Muscle of arm (tissue), 12 donors: ENCODE data around the gene LTC4S. TPM values are rescaled to one million over a fixed set of nuclear protein-coding genes. Genes with fewer than 3 reads are reported as not detected.
"Not testable (repeated sequence)": the region's sequence is repeated elsewhere in the genome, so short reads cannot be mapped to it uniquely, and the experiment has no call there.

Experiments used
- DNase-seq: peaks from one replicate; pipeline ENCODE4 v3.0.0-alpha.2; 2013
- polyA plus RNA-seq, 12 donors: library from polyadenylated mRNA; unstranded; fragments of 120-200 nt; gene quantifications; one replicate each; pipeline ENCODE4 v1.2.1, GENCODE V29; 2013; ENCODE audit not compliant: insufficient read length in 12 of 12

The LTC4S gene
- polyA plus RNA-seq, 12 donors: 0.99 to 3.3 (median 1.7) TPM; not detected in 2

DNA sequence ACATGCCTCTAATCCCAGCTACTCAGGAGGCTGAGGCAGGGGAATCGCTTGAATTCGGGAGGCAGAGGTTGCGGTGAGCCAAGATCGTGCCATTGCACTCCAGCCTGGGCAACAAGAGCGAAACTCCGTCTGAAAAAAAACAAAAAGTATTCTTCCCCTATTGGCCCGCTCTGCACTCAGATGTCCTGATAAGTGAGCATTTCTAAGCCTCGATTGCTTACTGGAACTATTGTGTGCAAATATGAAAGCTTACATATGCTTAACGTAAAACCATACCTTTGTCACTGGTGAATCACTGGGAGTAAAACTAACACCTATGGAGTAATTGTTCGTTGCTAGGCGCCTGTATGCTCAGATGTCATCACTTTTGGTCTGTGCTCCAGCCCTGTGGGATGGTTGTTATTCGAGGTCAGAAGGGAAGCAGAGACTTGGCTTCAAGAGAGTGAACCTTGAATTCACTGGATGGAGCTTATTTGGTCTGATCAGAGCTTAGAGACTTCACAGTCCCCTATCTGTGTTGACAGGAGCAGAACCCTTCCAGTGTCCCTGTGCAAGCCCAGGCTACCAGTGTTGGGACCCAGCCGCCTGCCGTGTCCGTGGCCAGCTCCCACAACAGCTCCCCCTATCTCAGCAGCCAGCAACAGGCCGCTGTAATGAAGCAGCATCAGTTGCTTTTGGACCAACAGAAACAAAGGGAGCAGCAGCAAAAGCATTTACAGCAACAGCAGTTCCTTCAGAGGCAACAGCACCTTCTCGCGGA is 25.3 kb upstream of the LTC4S start:
- no peak for DNase-seq

DNA sequence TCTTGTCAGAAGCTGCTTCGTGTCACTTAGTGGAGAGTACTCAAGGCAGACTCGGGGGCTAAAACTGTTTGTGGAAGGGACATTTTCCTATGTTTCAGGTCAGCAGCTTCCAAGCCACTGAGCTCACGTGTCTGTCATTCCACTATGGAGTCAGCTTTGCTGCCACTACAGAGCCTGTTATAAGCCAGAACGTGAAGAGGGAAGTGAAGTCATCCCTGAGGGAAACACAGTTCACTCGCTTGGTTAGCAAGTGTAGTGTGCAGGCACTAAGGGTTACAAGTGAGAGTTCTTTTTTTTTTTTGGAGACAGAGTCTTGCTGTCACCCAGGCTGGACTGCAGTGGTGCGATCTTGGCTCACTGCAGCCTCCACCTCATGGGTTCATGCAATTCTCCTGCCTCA is 24.5 kb upstream of the LTC4S start:
- no peak for DNase-seq

DNA sequence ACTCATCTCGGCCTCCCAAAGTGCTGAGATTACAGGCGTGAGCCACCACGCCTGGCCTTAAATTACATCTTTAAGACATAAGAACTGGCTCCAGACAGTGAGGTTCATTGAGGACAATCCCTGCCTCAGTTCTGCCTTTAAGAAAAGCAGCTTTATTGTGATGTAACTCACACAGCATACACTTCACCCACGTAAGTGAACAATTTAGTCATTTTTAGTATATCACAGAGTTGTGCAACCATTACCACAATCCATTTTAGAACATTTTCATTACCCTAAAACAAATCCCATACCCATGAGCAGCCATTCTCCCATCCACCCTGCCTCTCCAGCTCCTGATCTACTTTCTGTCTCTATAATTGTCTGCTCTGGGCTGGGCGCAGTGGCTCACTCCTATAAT is 24.0 kb upstream of the LTC4S start:
- DNase-seq: no peak

DNA sequence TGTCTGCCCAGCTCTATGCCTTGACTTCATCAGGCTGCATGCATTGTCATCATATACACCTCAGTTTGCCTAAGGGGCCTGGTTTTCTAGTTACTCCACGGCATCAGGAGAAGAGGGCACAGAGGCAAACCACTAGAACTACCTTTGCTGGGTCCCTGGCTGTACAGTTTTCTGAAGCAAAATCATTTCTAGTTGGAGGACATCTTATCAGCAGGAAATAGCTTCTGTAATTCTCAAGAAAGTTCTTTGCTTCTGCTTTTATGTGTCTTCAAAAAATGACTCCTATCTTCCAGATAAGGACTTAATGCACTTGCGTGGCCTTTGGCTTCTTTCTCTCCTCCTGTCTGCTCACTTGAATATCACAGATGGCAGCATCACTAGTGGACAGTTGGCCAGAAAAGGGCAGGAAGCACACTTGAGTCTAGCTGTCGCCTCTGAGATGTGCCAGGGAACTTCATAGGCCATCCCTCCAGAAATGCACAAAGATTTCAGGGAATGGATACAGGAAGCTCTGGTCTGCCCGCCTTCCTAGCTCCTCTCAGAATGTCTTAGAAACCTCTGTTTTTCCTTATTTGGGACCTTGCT is 22.4 kb upstream of the LTC4S start:
- DNase-seq: no peak

DNA sequence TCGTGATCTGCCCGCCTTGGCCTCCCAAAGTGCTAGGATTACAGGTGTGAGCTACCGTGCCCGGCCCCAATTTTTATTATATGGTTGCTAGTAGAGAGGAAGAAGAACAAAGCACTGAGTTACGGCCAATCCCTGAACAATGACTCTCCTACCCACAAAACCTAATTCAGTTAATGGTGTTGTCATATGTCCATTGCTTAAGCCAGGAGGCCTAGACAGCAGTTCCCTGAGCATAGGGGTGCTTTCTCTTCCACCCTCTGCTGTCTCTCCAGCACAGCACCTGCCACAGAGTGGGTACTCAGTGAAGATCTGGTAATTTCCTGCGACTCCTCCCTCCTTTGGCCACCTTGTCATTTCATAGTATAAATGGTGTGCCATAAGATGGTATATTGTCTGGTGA is 21.4 kb upstream of the LTC4S start:
- DNase-seq: no peak

DNA sequence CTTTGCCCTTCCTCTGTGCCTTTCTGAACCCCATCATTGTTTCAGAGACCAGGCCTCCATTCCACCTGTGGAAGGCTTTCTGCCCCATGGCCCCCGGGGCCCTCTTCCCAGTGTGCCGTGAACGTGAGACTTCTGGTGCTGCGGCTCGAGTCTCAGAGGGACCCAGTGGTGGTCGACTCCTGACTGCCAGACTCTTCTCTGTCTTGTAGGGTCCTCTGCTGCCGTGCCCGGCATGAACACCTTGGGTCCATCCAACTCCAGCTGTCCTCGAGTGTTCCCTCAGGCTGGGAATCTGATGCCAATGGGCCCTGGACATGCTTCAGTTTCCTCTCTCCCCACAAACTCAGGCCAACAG is 20.1 kb upstream of the LTC4S start:
- no peak for DNase-seq

DNA sequence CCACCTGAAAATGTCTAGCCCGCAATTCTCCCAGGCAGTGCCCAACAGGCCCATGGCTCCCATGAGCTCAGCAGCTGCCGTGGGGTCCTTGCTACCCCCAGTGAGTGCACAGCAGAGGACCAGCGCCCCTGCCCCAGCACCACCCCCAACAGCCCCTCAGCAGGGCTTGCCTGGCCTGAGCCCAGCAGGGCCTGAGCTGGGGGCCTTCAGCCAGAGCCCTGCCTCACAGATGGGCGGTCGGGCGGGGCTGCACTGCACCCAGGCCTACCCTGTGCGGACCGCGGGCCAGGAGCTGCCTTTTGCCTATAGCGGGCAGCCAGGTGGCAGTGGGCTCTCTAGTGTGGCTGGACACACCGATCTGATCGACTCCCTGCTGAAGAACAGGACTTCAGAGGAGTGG is 19.3 kb upstream of the LTC4S start:
- no peak for DNase-seq

DNA sequence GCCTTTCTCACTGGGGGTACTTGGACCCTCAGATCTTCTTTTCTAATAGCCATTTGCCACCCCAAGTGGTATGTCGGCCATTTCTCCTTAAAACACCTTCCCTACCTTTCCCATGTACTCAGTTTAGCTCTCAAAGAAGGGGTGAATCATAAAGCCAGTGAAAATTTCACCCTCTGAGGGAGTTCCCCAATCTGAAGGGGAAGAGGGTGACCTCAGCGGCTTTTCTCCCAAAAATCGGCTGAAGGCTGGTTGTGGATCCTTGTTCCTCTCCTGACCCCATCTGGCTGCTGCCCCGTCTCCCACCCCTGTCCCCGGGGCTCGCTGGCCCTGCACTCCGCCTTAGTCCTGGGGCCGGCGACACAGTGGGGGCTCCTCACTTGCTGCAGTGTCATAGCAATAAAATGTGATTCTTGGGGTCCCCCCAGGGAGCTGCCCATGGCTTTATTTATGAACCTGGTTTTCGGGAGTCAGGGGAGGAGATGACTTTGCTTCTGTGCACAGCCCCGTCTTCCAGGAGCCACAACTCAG is 17.3 kb upstream of the LTC4S start:
- no peak for DNase-seq

DNA sequence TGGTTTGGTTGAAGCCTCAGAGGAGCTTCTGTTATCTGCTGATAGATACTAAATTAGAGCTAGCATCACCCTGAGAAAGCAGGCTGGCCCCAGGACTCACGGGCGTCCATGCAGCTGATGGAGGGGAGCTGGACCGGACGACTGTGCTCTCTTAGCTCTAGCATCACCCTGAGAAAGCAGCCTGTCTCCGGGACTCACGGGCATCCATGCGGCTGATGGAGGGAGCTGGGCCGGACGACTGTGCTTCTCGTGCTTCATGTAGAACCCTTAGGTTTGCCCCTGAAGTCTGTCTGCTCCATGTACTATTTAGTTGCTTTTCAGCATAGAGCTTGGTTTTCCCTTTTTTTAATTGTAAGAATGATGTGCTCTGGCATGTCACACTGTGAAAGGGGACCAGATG is 16.3 kb upstream of the LTC4S start:
- no peak for DNase-seq

DNA sequence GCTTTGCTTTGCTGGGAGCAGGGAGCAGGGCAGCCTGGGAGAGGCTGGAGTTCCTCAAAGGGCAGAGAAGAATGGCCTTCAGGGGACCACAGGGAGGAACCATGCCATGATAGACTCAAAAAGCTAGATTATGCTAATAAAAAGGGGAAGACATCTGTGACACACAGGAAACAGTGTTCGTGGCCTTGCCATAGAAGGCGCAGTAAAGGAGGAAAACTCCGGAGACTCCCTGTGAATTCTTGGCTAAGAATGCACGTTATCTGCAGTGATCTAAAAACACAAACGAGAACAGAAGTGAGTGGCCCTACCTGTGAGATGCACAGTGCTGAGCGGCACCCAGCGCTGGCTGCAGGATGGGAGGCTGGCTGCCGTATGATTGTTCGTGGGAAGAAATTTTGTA is 15.9 kb upstream of the LTC4S start:
- DNase-seq: no peak

DNA sequence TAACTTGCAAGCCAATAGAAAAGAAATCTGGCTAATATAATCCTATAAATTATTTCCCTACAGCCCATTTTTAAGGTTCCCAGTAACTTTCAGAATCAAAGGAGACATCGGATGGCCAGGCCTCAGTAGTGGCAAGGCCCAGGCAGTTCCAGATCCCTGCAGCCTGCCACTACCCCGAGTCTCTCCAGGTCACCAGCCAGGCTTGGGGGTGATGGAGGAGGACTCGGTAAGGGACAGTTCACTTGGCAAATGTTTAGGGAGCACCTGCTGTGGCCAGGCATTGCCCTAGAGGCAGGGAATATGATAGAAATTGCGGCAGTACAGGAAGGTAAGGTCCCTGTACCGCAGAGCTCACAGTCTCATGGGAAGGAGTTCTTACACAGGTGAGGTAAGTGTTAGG is 15.2 kb upstream of the LTC4S start:
- DNase-seq: no peak

DNA sequence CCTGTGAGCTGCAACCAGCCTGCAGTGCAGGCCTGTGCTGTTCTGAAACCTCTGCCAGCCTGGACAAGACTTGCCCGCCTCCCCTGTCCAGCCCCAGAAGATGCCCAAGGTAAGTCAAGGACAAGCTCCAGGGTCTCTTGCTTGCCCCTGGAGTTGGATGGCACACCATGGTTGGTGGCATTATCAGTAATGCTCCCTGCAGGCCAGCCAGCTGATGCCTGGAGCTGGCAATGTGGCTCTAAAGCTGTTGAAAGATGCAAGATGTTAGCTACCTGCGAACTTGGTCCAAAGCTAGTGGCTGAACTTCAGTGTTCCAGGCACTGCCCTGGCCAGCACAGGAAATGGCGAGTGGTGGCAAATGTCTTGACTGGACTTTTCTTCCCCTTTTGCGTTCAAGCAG is 14.0 kb upstream of the LTC4S start:
- no peak for DNase-seq

DNA sequence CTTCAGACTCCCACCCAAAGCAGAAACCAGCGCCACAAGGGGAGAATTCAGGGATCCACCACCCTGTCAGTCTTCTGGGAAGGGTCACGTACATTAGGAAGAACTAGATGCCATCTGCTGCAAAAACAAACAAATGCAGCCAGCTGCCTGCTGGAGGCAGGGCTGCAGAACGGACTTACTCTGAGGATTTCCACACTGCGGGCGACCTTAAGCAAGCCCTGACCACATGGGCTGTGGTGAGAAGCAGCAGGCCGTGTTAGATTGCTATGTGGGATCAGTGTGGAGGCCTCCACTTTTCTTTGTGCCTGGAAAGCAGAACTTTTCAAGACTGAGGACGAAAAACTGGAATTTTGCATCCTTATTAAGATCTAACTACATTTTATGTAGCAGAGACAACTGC is 13.4 kb upstream of the LTC4S start:
- no peak for DNase-seq

DNA sequence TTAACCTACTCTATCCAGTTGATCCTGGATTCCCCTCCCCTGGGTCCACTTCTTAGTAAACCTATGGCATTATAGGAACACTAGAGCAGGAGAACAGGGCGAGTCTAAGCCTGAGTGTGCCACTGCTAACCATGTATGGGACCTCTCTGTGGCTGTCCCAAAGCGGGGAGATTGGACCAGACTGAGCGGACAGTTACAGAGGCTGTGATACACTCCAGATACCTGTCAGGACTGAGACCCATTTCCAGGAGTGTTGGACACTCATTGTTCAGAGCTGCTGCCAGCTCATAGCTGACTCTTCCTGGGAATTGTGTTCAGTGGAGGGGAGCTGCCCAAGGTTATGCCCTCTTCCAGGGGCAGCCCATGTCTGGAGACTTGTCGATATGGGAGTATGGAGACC is 11.9 kb upstream of the LTC4S start:
- no peak for DNase-seq

DNA sequence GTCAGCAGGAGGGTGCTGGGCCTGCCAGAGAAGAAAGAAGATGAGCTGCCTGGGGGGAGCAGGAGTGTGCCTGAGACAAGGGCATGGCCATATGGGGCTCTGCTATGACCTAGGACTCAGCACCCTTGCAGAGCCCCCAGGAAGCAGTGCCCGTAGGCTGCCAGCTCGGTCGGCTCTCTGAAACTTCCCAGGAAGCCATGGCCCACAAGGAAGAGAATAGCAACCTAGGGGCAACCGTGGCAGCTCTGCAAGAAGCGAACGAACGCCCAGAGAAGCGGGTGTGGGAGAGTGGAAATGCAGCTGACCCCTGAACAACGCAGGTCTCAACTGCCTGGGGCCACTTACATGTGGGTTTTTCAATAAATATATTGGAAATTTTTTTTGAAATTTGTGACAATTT is 10.7 kb upstream of the LTC4S start:
- no peak for DNase-seq

DNA sequence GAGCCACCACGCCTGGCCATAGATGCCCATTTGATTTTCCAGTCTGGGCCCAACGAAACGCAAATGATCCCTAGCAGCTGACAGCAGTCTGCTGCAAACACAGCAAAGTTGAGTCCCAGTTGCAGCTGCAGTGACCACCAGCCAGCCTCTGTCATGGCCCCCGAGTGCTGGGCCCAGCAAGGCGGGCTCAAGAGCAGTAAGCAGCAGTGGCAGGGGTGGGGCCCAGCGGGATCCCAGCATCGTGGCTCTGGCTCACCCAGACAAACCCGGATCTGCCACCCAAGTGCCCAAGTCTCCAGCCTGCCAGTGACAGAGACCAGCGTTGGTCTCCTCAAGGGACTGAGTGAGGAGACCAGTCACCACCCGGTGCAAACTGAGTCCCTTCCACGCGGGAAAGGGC is 6.9 kb upstream of the LTC4S start:
- DNase-seq: no peak

DNA sequence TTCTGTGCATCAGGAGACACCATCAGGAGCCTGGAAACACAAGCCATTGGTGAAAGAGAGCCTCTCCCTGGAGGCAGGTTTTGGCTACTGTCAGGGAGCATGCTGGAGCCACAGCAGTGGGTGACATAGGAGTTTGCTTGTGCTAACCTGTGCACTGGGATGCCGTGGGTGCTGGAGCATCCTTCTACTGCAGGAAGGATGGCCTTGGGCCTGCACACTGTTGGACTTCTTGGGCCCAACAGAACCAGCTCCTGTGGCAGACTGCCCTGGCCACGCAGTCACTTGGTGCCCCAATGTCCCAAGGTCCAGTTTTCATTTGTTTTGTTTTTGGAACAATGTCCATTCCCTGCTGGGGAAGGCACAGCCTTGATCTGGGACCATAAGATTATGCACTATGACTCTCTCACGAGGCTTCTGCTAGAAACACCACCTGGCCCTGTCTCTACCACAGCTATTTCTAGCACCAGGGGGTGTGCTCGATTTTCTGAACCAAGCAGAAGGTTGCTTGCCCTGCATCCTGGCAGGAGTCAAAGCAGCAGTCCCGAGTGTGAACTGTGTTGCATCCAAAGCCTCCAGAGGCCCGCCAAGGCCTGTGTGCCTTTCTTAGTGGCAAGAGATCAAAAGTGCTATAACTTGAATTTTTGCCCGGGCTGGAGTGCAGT is 5.5 kb upstream of the LTC4S start:
- DNase-seq: no peak

DNA sequence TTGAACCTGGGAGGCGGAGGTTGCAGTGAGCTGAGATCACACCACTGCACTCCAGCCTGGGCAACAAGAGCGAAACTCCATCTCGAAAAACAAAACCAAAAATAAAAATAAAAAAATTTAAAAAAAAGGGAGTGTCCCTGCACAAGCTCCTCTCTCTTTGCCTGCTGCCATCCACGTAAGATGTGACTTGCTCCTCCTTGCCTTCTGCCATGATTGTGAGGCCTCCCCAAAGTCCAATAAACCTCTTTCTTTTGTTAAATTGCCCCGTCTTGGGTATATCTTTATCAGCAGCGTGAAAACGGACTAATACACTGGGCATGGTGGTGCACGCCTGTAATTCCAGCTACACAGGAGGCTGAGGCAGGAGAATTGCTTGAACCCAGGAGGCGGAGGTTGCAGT is 4.5 kb upstream of the LTC4S start:
- not testable (repeated sequence) for DNase-seq

DNA sequence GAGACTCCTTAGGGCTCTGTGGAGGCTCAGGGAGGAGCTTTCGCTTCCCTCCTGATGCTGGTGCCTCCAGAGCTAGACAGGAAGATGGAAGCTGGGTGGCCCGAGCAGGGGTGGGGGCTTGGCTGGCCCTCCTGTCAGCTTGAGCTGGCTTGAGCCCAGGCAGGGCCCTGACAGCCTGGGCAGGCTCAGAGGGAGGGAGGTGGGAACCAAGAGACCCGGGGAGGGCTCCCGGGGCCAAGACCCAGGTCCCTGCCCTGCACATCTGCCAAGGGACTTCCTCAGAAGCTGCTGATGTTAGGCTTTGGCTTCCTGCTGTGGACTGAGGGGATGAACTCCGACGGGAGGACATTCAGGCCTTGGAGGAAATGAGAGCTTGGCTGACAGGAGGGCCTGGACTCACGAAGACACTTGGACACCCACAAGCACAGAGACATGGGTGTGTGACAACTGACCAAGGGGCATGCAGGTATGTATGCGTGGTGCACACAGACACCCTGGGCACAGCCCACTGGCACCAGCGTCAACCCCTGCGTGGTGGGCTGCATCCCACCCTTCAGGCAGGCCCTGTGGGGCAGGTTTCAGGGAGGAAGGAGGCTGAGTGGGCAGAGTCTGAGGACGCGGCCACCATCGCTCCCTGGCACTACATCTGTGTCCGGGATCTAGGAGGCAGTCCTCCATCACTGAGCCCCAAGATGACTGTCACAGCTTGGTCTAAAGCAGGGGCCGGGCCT is 1.7 kb upstream of the LTC4S start:
- no peak for DNase-seq

DNA sequence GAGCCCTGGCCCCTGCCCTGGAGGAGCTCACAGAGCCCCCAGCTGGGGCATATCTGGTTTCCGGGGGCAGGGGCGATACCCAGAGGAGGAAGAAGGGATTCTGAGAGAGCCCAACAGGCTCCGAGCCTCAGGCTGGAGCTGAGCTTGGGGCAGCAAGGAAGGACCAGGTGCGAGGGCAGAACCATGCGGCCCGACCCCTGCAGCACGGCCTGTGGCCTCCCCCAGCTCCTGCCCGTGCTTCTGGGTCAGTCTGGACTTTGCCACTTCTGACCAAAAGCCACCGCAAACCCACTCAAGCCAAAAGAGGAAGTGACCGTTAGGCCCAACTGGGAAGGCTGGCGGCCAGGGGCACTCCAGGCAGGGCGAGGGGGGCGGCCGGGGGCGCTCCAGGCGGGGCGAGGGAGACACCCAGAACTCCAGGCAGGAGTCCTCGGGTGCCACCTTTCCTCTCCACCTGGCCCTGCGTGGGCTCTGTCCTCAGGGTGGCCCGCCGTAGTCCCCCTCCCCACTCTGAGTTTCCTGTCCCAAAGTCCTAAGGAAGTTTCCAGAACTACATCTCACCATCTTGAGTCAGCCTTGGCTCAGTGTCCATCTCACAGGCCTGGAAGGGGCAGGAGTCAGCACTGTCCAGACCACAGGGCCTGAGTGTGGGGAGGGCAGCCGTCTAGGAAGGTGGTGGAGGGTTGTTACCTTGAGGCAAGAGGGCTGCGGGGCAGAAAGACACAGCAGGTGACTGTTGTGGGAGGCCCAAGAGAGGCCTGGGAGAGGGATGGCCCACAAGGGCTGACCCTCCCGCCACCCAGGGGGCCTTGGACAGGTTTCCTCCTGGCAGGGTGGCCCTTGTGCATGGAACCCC is 946 bp upstream of the LTC4S start:
- no peak for DNase-seq

DNA sequence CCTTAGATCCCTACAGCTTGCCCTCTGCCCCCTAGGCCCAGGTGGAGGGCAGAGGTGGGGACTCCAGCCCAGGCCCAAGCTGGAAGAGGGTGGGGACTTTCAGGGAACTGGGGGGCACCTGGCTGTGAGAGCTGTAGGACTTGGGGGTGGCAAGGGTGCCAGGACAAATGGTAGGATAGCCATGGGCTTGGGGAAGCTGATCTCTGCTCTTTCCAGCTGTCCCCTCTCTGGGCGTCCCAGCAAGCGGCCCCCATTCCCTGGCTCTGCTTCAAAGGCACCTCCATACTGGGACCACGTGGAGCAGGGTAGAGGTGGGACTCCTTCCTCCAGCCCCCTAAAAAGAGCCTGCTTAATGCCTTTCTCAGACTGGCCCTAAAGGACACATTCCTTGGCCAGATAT is 385 bp downstream of the LTC4S start:
- DNase-seq: no peak

DNA sequence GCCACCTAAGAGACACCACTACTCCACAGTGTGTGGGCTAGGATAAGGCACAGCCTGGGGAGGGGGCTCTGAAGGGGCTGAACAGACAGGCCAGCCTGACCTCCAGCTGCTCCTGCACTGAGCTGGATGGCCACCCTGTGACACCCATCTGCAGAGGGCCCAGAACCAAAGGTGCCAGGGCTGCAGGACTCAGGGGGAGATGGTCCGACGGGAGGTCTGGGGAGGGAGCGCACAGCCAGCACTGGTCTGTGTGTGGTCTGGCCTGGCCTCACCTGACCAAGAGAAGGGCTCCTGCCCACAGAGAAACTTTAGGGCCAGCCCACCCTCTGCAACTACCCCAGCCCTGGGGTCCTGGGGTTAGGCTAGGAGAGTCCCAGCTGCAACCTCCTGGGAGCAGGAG is 789 bp downstream of the LTC4S start:
- no peak for DNase-seq
